Keratinocyte (primary cell): ENCODE measurements around the gene PLXNA2.

Experiments used
- EZH2 ChIP-seq: IDR thresholded peaks from one replicate; pipeline ENCODE4 v1.6.1; 2012; ENCODE audit warnings: inconsistent platforms, mild to moderate bottlenecking, low read length, moderate library complexity
- TF ChIP-seq, protein P1 (sequence below), 3 experiments: IDR thresholded peaks in 1 of 3; conservative IDR thresholded peaks in 1 of 3; optimal IDR thresholded peaks in 1 of 3; 2 replicates in 2 of 3; 3 replicates in 1 of 3; pipeline versions ENCODE3 to v1.5.1; 2011; ENCODE audit warnings: low read length in 3 of 3, mild to moderate bottlenecking in 3 of 3, moderate library complexity in 2 of 3, control low read depth in 1 of 3, inconsistent platforms in 1 of 3; ENCODE audit not compliant: insufficient read depth in 2 of 3; ENCODE audit errors: extremely low read depth in 1 of 3

GRCh38 chr1:208268541-208269337 lies 24.6 kb upstream of the PLXNA2 start:
- TF ChIP-seq, protein P1, sequence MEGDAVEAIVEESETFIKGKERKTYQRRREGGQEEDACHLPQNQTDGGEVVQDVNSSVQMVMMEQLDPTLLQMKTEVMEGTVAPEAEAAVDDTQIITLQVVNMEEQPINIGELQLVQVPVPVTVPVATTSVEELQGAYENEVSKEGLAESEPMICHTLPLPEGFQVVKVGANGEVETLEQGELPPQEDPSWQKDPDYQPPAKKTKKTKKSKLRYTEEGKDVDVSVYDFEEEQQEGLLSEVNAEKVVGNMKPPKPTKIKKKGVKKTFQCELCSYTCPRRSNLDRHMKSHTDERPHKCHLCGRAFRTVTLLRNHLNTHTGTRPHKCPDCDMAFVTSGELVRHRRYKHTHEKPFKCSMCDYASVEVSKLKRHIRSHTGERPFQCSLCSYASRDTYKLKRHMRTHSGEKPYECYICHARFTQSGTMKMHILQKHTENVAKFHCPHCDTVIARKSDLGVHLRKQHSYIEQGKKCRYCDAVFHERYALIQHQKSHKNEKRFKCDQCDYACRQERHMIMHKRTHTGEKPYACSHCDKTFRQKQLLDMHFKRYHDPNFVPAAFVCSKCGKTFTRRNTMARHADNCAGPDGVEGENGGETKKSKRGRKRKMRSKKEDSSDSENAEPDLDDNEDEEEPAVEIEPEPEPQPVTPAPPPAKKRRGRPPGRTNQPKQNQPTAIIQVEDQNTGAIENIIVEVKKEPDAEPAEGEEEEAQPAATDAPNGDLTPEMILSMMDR (optimal IDR thresholded peaks at IDR 0.05 in 1 of 3, IDR thresholded peaks at IDR 0.05 in 1 of 3, conservative IDR thresholded peaks at IDR 0.05 in 1 of 3; ENCODE audit: extremely low read depth in 1 of 3, insufficient read depth in 2 of 3, low read length in 3 of 3) = no peak
- TF ChIP-seq EZH2 = no peak
